ENCODE data around the gene TNKS1BP1. TPM values are rescaled to one million over a fixed set of nuclear protein-coding genes. Genes with fewer than 3 reads are reported as not detected.

Gene TNKS1BP1
- total RNA-seq, 1 experiment from 2014 or later, result 127 TPM

- no peak for TF ChIP-seq ZNF121 (CRISPR knock-in tag; IDR thresholded peaks at IDR 0.05)
- TF ChIP-seq ZNF512 (CRISPR knock-in tag; IDR thresholded peaks at IDR 0.05; ENCODE audit: borderline replicate concordance), result no peak
- TF ChIP-seq ZSCAN18 (CRISPR knock-in tag; IDR thresholded peaks at IDR 0.05), result no peak
- no peak for TF ChIP-seq TEAD1 (CRISPR knock-in tag; IDR thresholded peaks at IDR 0.05)
- TF ChIP-seq IRF1 (CRISPR knock-in tag; IDR thresholded peaks at IDR 0.05), result no peak
These were observed 69.1 kb downstream of the TNKS1BP1 start (continued) for GRCh38 chr11:57255618-57256017.

DNA sequence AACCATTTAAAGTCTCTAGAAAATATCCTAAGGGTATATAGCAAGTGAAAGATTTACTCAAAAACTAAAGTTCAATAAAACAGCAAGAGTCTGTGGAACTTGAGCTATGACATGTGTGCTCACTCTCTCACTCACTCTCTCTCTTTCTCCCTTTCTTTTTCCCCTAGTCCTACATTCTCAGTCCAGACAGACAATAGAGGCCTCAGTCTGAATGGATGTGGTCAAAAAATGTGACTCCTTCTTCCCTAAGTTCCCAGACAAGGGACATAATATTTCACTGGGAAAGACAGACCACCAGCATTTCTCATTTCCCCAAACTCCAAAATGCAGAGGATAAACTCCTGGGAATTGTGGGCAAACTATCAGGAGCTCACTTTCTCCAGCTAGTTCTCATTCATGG is 70.1 kb downstream of the TNKS1BP1 start:
- Mint-ChIP-seq H3K36me3 (no peaks in the 10 kb centered on the region; the same call in none of the 2 replicates), H3K27ac (no peak overlapping the region), H3K4me1 (peaks cover 5% of the 10 kb centered on the region), H3K27me3 (ENCODE audit: low read depth) (no peaks in the 10 kb centered on the region), H3K4me3 (no peak overlapping the region), H3K9me3 (peaks cover 21% of the 10 kb centered on the region)
- TF ChIP-seq JUN (CRISPR knock-in tag; IDR thresholded peaks at IDR 0.05) (no peak), HMGA2 (CRISPR knock-in tag; IDR thresholded peaks at IDR 0.05) (no peak), PREB (CRISPR knock-in tag; IDR thresholded peaks at IDR 0.05; ENCODE audit: borderline replicate concordance) (no peak), GTF2I (CRISPR knock-in tag; conservative IDR thresholded peaks at IDR 0.05) (no peak)
- TF ChIP-seq, protein P1, sequence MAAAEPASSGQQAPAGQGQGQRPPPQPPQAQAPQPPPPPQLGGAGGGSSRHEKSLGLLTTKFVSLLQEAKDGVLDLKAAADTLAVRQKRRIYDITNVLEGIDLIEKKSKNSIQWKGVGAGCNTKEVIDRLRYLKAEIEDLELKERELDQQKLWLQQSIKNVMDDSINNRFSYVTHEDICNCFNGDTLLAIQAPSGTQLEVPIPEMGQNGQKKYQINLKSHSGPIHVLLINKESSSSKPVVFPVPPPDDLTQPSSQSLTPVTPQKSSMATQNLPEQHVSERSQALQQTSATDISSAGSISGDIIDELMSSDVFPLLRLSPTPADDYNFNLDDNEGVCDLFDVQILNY (CRISPR knock-in tag; IDR thresholded peaks at IDR 0.05), result no peak
- CTCF ChIA-PET, result no interaction called here
- POLR2A ChIA-PET, result no interaction called here
- DNase-seq (ENCODE audit: low spot score) (no peak), ATAC-seq (no peak)

- CTCF ChIA-PET, result interaction anchor here (3.9 to 5.2 kb wide), 4 partner anchors 27 to 409 kb away, joined by 42 to 363 read pairs (median 170); no protein-coding TSS in a partner anchor
- DNase-seq (ENCODE audit: low spot score), result no peak
- no peaks in the 10 kb centered on the region for H3K27me3 Mint-ChIP-seq (ENCODE audit: low read depth)
- TF ChIP-seq, protein P2, sequence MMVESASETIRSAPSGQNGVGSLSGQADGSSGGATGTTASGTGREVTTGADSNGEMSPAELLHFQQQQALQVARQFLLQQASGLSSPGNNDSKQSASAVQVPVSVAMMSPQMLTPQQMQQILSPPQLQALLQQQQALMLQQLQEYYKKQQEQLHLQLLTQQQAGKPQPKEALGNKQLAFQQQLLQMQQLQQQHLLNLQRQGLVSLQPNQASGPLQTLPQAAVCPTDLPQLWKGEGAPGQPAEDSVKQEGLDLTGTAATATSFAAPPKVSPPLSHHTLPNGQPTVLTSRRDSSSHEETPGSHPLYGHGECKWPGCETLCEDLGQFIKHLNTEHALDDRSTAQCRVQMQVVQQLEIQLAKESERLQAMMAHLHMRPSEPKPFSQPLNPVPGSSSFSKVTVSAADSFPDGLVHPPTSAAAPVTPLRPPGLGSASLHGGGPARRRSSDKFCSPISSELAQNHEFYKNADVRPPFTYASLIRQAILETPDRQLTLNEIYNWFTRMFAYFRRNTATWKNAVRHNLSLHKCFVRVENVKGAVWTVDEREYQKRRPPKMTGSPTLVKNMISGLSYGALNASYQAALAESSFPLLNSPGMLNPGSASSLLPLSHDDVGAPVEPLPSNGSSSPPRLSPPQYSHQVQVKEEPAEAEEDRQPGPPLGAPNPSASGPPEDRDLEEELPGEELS (CRISPR knock-in tag; IDR thresholded peaks at IDR 0.05), result no peak
- TF ChIP-seq, protein P1 (CRISPR knock-in tag; IDR thresholded peaks at IDR 0.05), result no peak
- TF ChIP-seq JUN (CRISPR knock-in tag; IDR thresholded peaks at IDR 0.05), result no peak
- no peak for TF ChIP-seq HMGXB4 (CRISPR knock-in tag; IDR thresholded peaks at IDR 0.05)
- TF ChIP-seq IRF1 (CRISPR knock-in tag; IDR thresholded peaks at IDR 0.05), result no peak
- no peak for TF ChIP-seq ZNF423 (CRISPR knock-in tag; IDR thresholded peaks at IDR 0.05)
- TF ChIP-seq SP1 (CRISPR knock-in tag; conservative IDR thresholded peaks at IDR 0.05), result no peak
- no peak for TF ChIP-seq CREB1 (CRISPR knock-in tag; IDR thresholded peaks at IDR 0.05)
- TF ChIP-seq, protein P3, sequence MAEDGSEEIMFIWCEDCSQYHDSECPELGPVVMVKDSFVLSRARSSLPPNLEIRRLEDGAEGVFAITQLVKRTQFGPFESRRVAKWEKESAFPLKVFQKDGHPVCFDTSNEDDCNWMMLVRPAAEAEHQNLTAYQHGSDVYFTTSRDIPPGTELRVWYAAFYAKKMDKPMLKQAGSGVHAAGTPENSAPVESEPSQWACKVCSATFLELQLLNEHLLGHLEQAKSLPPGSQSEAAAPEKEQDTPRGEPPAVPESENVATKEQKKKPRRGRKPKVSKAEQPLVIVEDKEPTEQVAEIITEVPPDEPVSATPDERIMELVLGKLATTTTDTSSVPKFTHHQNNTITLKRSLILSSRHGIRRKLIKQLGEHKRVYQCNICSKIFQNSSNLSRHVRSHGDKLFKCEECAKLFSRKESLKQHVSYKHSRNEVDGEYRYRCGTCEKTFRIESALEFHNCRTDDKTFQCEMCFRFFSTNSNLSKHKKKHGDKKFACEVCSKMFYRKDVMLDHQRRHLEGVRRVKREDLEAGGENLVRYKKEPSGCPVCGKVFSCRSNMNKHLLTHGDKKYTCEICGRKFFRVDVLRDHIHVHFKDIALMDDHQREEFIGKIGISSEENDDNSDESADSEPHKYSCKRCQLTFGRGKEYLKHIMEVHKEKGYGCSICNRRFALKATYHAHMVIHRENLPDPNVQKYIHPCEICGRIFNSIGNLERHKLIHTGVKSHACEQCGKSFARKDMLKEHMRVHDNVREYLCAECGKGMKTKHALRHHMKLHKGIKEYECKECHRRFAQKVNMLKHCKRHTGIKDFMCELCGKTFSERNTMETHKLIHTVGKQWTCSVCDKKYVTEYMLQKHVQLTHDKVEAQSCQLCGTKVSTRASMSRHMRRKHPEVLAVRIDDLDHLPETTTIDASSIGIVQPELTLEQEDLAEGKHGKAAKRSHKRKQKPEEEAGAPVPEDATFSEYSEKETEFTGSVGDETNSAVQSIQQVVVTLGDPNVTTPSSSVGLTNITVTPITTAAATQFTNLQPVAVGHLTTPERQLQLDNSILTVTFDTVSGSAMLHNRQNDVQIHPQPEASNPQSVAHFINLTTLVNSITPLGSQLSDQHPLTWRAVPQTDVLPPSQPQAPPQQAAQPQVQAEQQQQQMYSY (CRISPR knock-in tag; IDR thresholded peaks at IDR 0.05), result no peak
These were observed 73.2 kb downstream of the TNKS1BP1 start for GRCh38 chr11:57251491-57252104.

More at GRCh38 chr11:57251491-57252104, 73.2 kb downstream of the TNKS1BP1 start:
- ATAC-seq, result no peak
- Mint-ChIP-seq H3K36me3 (no peaks in the 10 kb centered on the region), H3K4me3 (no peak overlapping the region), H3K9me3 (peaks cover 11% of the 10 kb centered on the region), H3K27ac (no peak overlapping the region), H3K4me1 (peaks cover 5% of the 10 kb centered on the region)
- POLR2A ChIA-PET, result interaction anchor here (0.5 kb wide), 1 partner anchor 92 kb away, joined by 6 read pairs; no protein-coding TSS in a partner anchor

All from WTC11 (cell line).